GM23338 (cell line): ENCODE results near the gene UMODL1. TPM values are rescaled to one million over a fixed set of nuclear protein-coding genes. Genes with fewer than 3 reads are reported as not detected.

Experiments
- ATAC-seq: fragments of 200-7000 bp; cut with Tn5 transposase; 3 replicates; pipeline ENCODE4 v1.9.1; 2020
- DNase-seq: peaks from one replicate; pipeline ENCODE4 v3.0.0-alpha.2; 2015; ENCODE audit warnings: low spot score
- H2AFZ ChIP-seq: fragments of 200-600 bp; sonication (generic); 2 replicates; pipeline ENCODE4 v1.8.0; 2016; ENCODE audit warnings: antibody characterized with exemption, mild to moderate bottlenecking, moderate library complexity
- H3F3A ChIP-seq: fragments of 200-600 bp; sonication (generic); replicated peaks from 2 replicates; pipeline ENCODE4 v1.8.0; 2017; ENCODE audit warnings: antibody characterized with exemption, mixed run types, low read depth
- H3K27ac ChIP-seq: fragments of 200-600 bp; sonication (generic); 2 replicates; pipeline ENCODE4 v1.6.1; 2016; ENCODE audit warnings: low read depth
- H3K27me3 ChIP-seq: fragments of 200-600 bp; sonication (generic); 2 replicates; pipeline ENCODE4 v1.8.0; 2016; ENCODE audit warnings: mild to moderate bottlenecking, mixed run types, moderate library complexity; ENCODE audit not compliant: insufficient read depth
- H3K36me3 ChIP-seq: fragments of 200-600 bp; sonication (generic); 2 replicates; pipeline ENCODE4 v1.8.0; 2016; ENCODE audit warnings: mild to moderate bottlenecking; ENCODE audit not compliant: insufficient read depth
- H3K4me1 ChIP-seq: fragments of 200-600 bp; sonication (generic); 2 replicates; pipeline ENCODE4 v1.8.0; 2016; ENCODE audit warnings: mild to moderate bottlenecking, moderate library complexity; ENCODE audit not compliant: insufficient read depth
- H3K4me2 ChIP-seq: fragments of 200-600 bp; sonication (generic); 2 replicates; pipeline ENCODE4 v1.7.1; 2017; ENCODE audit warnings: mixed run types
- H3K4me3 ChIP-seq: fragments of 200-600 bp; sonication (generic); 2 replicates; pipeline ENCODE4 v1.6.1; 2016; ENCODE audit warnings: mixed run types
- H3K79me2 ChIP-seq: fragments of 200-600 bp; sonication (generic); replicated peaks from 2 replicates; pipeline ENCODE4 v1.8.0; 2017; ENCODE audit warnings: mild to moderate bottlenecking; ENCODE audit not compliant: insufficient read depth
- H3K9me2 ChIP-seq: fragments of 200-600 bp; sonication (generic); 2 replicates; pipeline ENCODE4 v1.8.0; 2017; ENCODE audit not compliant: insufficient read depth
- H4K20me1 ChIP-seq: fragments of 200-600 bp; sonication (generic); replicated peaks from 2 replicates; pipeline ENCODE4 v1.8.0; 2017; ENCODE audit warnings: mild to moderate bottlenecking; ENCODE audit not compliant: insufficient read depth
- H3K27ac Mint-ChIP-seq: 2 replicates; pipeline ENCODE4 v1.8.0; 2020; ENCODE audit warnings: inconsistent platforms, mild to moderate bottlenecking, moderate library complexity, mixed read lengths
- H3K27me3 Mint-ChIP-seq: 3 replicates; pipeline ENCODE4 v1.8.0; 2022; ENCODE audit warnings: low read depth, mild to moderate bottlenecking, moderate library complexity, mixed read lengths, inconsistent platforms; ENCODE audit not compliant: insufficient read depth, poor library complexity
- H3K36me3 Mint-ChIP-seq: 3 replicates; pipeline ENCODE4 v1.8.0; 2021; ENCODE audit warnings: low read depth, mild to moderate bottlenecking, inconsistent platforms, moderate library complexity, mixed read lengths
- H3K4me1 Mint-ChIP-seq: 3 replicates; pipeline ENCODE4 v1.8.0; 2020; ENCODE audit warnings: mild to moderate bottlenecking, inconsistent platforms, mixed read lengths
- H3K4me3 Mint-ChIP-seq: 3 replicates; pipeline ENCODE4 v1.8.0; 2021; ENCODE audit warnings: moderate library complexity, mild to moderate bottlenecking, inconsistent platforms, mixed read lengths
- H3K9me3 Mint-ChIP-seq: 3 replicates; pipeline ENCODE4 v1.8.0; 2020; ENCODE audit warnings: moderate library complexity, mild to moderate bottlenecking, inconsistent platforms, mixed read lengths
- CREB1 ChIP-seq: fragments of 250-450 bp; sonication (Bioruptor Pico); IDR thresholded peaks from 2 replicates; pipeline ENCODE4 v1.5.0; 2020; ENCODE audit warnings: low read depth, mild to moderate bottlenecking, moderate library complexity
- CTCF ChIP-seq, 2 experiments: fragments of 200-600 bp in 1 of 2; sonication (generic) in 1 of 2; conservative IDR thresholded peaks; 2 replicates each; pipeline versions ENCODE4 v1.5.1 to v1.6.1; 2016 to 2017; ENCODE audit warnings: antibody characterized with exemption in 2 of 2, low read depth in 2 of 2, mild to moderate bottlenecking in 2 of 2, moderate library complexity in 1 of 2
- ETS1 ChIP-seq: IDR thresholded peaks from 2 replicates; pipeline ENCODE4 v1.6.1; 2016; ENCODE audit warnings: antibody characterized with exemption
- EZH2 ChIP-seq: fragments of 200-600 bp; sonication (generic); IDR thresholded peaks from one replicate; pipeline ENCODE4 v1.8.0; 2017; ENCODE audit warnings: antibody characterized with exemption, mild to moderate bottlenecking, low read depth; ENCODE audit not compliant: unreplicated experiment
- EZH2phosphoT487 ChIP-seq: fragments of 200-600 bp; sonication (generic); IDR thresholded peaks from one replicate; pipeline ENCODE4 v1.8.1; 2018; ENCODE audit warnings: antibody characterized with exemption; ENCODE audit not compliant: unreplicated experiment
- JUNB ChIP-seq: IDR thresholded peaks from one replicate; pipeline ENCODE4 v1.6.1; 2016; ENCODE audit warnings: antibody characterized with exemption; ENCODE audit not compliant: unreplicated experiment
- NANOG ChIP-seq: IDR thresholded peaks from 2 replicates; pipeline ENCODE4 v1.6.1; 2016; ENCODE audit warnings: antibody characterized with exemption, borderline replicate concordance
- POLR2AphosphoS5 ChIP-seq: IDR thresholded peaks from 2 replicates; pipeline ENCODE4 v1.6.1; 2016; ENCODE audit warnings: antibody characterized with exemption, low read depth
- REST ChIP-seq: IDR thresholded peaks from one replicate; pipeline ENCODE4 v1.6.1; 2018; ENCODE audit warnings: antibody characterized with exemption; ENCODE audit not compliant: unreplicated experiment
- STAT1 ChIP-seq: IDR thresholded peaks from one replicate; pipeline ENCODE4 v1.6.1; 2016; ENCODE audit warnings: antibody characterized with exemption; ENCODE audit not compliant: unreplicated experiment
- ZNF114 ChIP-seq: fragments of 250-450 bp; sonication (Bioruptor Pico); IDR thresholded peaks from 2 replicates; pipeline ENCODE4 v1.5.0; 2020; ENCODE audit warnings: mild to moderate bottlenecking, moderate library complexity
- ZNF331 ChIP-seq: fragments of 250-450 bp; sonication (Bioruptor Pico); IDR thresholded peaks from 2 replicates; pipeline ENCODE4 v1.5.0; 2020; ENCODE audit warnings: low read depth, mild to moderate bottlenecking, moderate library complexity
- ZNF462 ChIP-seq: fragments of 250-450 bp; sonication (Bioruptor Pico); IDR thresholded peaks from 2 replicates; pipeline ENCODE4 v1.5.0; 2020; ENCODE audit warnings: mild to moderate bottlenecking, moderate library complexity
- polyA plus RNA-seq: library from polyadenylated mRNA; unstranded; fragments of >200 nt; fragmentation: Nextera tagmentation; extraction: Ambion mirVana; gene quantifications from 2 replicates; pipeline ENCODE4 v1.2.1, GENCODE V29; 2016
- total RNA-seq: library from RNA; depleted of rRNA; stranded (reverse); fragments of >200 nt; shearing (Covaris generic); gene quantifications from 2 replicates; pipeline ENCODE4 v1.2.3, GENCODE V29; 2014

The UMODL1 gene
- total and polyA plus RNA-seq, 2 experiments from 2014 or later, result not detected

GRCh38 chr21:42041711-42042110, 29.4 kb upstream of the UMODL1 start:
- ATAC-seq (no peak), DNase-seq (no peak)
- Mint-ChIP-seq H3K4me1 (0 out of 3 replicates have a peak, but pooled peaks cover 2% of the 10 kb centered on the region), H3K27ac (no peak overlapping the region), H3K36me3 (no peaks in the 10 kb centered on the region), H3K4me3 (no peak overlapping the region), H3K9me3 (peaks cover 3% of the 10 kb centered on the region), H3K27me3 (peaks cover 13% of the 10 kb centered on the region)
- no peaks in the 10 kb centered on the region for H3F3A ChIP-seq
- H3K9me2 ChIP-seq, result no peaks in the 10 kb centered on the region
- H3K79me2 ChIP-seq, result no peaks in the 10 kb centered on the region
- no peak overlapping the region for H3K27ac ChIP-seq
- no peak for TF ChIP-seq POLR2AphosphoS5
- no peak for TF ChIP-seq NANOG
- TF ChIP-seq REST, result no peak
- TF ChIP-seq EZH2, result no peak
- TF ChIP-seq ETS1, result no peak
- TF ChIP-seq EZH2phosphoT487, result no peak
- no peak for TF ChIP-seq ZNF462 (CRISPR knock-in tag)
- no peak for TF ChIP-seq CTCF (conservative IDR thresholded peaks at IDR 0.05; ENCODE audit: low read depth in 2 of 2)
- TF ChIP-seq JUNB, result no peak
- TF ChIP-seq ZNF331 (CRISPR knock-in tag), result no peak
- TF ChIP-seq STAT1, result no peak
- no peak for TF ChIP-seq CREB1 (CRISPR knock-in tag)
- no peak for TF ChIP-seq ZNF114
- H3K4me2 ChIP-seq, result no peak overlapping the region
- no peak overlapping the region for H2AFZ ChIP-seq
- H4K20me1 ChIP-seq, result no peaks in the 10 kb centered on the region
- H3K27me3 ChIP-seq, result no peaks in the 10 kb centered on the region
- H3K36me3 ChIP-seq, result no peaks in the 10 kb centered on the region
- no peak overlapping the region for H3K4me3 ChIP-seq
- H3K4me1 ChIP-seq, result no peaks in the 10 kb centered on the region
